Gastroesophageal sphincter (tissue), 3 donors: ENCODE data around the gene ABL1.

ENCODE experiments used
- POLR2AphosphoS5 ChIP-seq: sonication (generic); formaldehyde crosslinking; IDR thresholded peaks from one replicate; pipeline ENCODE4 v1.6.1; 2017; ENCODE audit warnings: antibody characterized with exemption
- TF ChIP-seq, protein P1 (sequence below), 4 experiments: fragments of 200-600 bp in 2 of 4; fragments of 450-650 bp in 2 of 4; sonication (generic) in 1 of 4; IDR thresholded peaks; one replicate each; pipeline ENCODE4 v1.5.1; 2017 to 2019; ENCODE audit warnings: antibody characterized with exemption in 4 of 4, mild to moderate bottlenecking in 2 of 4, moderate library complexity in 2 of 4

DNA sequence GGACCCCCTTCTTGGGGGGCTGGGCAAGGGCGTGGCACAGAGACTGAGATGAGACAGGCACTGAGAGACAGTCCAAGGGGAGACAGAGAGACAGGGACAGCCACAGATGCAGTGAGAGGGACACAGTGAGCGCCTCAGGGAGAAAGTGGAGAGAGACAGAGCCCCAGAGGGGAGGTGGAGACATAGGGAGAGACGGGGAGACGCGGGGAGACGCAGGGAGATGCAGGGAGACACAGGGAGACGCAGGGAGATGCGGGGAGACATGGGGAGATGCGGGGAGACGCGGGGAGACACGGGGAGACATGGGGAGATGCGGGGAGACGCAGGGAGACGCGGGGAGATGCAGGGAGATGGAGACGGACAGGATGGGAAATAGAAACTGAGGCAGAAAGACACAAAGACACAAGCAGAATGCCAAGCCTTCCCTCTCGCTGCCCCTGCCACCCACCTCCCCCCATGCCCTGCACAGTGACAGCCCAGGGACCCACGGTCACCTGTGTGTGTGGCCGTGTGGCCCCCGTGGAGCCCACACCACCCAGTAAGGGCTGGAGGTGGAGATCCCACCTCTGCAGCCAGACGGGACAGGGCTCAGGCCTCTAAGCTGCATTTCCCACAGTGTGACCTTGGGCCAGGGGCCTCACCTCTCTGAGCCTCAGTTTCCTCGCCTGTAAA, 95.2 kb downstream of the ABL1 start:
- TF ChIP-seq, protein P1, sequence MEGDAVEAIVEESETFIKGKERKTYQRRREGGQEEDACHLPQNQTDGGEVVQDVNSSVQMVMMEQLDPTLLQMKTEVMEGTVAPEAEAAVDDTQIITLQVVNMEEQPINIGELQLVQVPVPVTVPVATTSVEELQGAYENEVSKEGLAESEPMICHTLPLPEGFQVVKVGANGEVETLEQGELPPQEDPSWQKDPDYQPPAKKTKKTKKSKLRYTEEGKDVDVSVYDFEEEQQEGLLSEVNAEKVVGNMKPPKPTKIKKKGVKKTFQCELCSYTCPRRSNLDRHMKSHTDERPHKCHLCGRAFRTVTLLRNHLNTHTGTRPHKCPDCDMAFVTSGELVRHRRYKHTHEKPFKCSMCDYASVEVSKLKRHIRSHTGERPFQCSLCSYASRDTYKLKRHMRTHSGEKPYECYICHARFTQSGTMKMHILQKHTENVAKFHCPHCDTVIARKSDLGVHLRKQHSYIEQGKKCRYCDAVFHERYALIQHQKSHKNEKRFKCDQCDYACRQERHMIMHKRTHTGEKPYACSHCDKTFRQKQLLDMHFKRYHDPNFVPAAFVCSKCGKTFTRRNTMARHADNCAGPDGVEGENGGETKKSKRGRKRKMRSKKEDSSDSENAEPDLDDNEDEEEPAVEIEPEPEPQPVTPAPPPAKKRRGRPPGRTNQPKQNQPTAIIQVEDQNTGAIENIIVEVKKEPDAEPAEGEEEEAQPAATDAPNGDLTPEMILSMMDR (IDR thresholded peaks at IDR 0.05) = no peak
- TF ChIP-seq POLR2AphosphoS5 = no peak
